H1 (cell line): ENCODE measurements around the gene OSBPL5. TPM values are rescaled to one million over a fixed set of nuclear protein-coding genes. Genes with fewer than 3 reads are reported as not detected.

Source experiments
- CTCF ChIA-PET: fragments of 300-600 bp; sonication (Branson Sonifier 250); formaldehyde crosslinking; loops from one replicate; lab custom pipeline; 2021; ENCODE audit not compliant: partially characterized antibody; lab: Charles Lee
- POLR2A ChIA-PET: fragments of 300-600 bp; sonication (Branson Sonifier 250); formaldehyde crosslinking; loops from one replicate; lab custom pipeline; 2021; ENCODE audit warnings: inconsistent platforms; ENCODE audit not compliant: partially characterized antibody; lab: Charles Lee
- DNase-seq, 2 experiments: peaks; one replicate each; pipeline versions ENCODE4 v3.0.0 to v3.0.0-alpha.2; 2010 to 2022; ENCODE audit warnings: low spot score in 2 of 2, low read depth in 1 of 2, mixed read lengths in 1 of 2
- FAIRE-seq: peaks from 2 replicates; lab custom pipeline; 2011; peaks lifted over from hg19 to GRCh38; lab: Jason Lieb, UNC
- H2AFZ ChIP-seq: 2 replicates; pipeline ENCODE4 v1.8.1; 2012; ENCODE audit warnings: low read length, inconsistent platforms
- H2AK5ac ChIP-seq: 2 replicates; pipeline ENCODE4 v1.6.1; 2013; ENCODE audit warnings: low read depth, low read length
- H2BK120ac ChIP-seq: replicated peaks from 2 replicates; pipeline ENCODE3; 2013; ENCODE audit warnings: low read depth, low read length, inconsistent platforms
- H2BK12ac ChIP-seq: 2 replicates; pipeline ENCODE4 v1.6.1; 2013; ENCODE audit warnings: low read depth, low read length
- H2BK15ac ChIP-seq: 2 replicates; pipeline ENCODE4 v1.6.1; 2013; ENCODE audit warnings: low read length
- H2BK20ac ChIP-seq: 2 replicates; pipeline ENCODE4 v1.6.1; 2013; ENCODE audit warnings: low read length
- H2BK5ac ChIP-seq: 2 replicates; pipeline ENCODE4 v1.6.1; 2013; ENCODE audit warnings: low read depth, low read length
- H3K14ac ChIP-seq: 2 replicates; pipeline ENCODE4 v1.6.1; 2013; ENCODE audit warnings: inconsistent platforms; ENCODE audit not compliant: insufficient read length
- H3K18ac ChIP-seq: 2 replicates; pipeline ENCODE4 v1.6.1; 2013; ENCODE audit warnings: low read length; ENCODE audit errors: extremely low read depth
- H3K23ac ChIP-seq: 2 replicates; pipeline ENCODE4 v1.6.1; 2013; ENCODE audit warnings: inconsistent platforms; ENCODE audit not compliant: insufficient read length
- H3K23me2 ChIP-seq: 2 replicates; pipeline ENCODE4 v1.6.1; 2013; ENCODE audit warnings: low read depth, low read length
- H3K27ac ChIP-seq: 2 replicates; pipeline ENCODE4 v1.6.1; 2011; ENCODE audit warnings: low read depth, low read length, inconsistent platforms
- H3K27me3 ChIP-seq, 4 experiments: replicated peaks in 1 of 4; 1 replicate in 1 of 4; 2 replicates in 3 of 4; pipeline versions ENCODE4 v1.6.1 to v1.8.1; 2011 to 2013; ENCODE audit warnings: low read length in 3 of 4, mild to moderate bottlenecking in 3 of 4, inconsistent platforms in 2 of 4, mixed read lengths in 2 of 4, moderate library complexity in 1 of 4; ENCODE audit not compliant: control insufficient read depth in 3 of 4, insufficient read depth in 3 of 4; ENCODE audit errors: extremely low read depth in 1 of 4
- H3K36me3 ChIP-seq, 4 experiments: 2 replicates each; pipeline versions ENCODE4 v1.6.1 to v1.8.1; 2011 to 2013; ENCODE audit warnings: mild to moderate bottlenecking in 4 of 4, low read length in 3 of 4, moderate library complexity in 2 of 4, control low read depth in 1 of 4, inconsistent platforms in 1 of 4; ENCODE audit not compliant: insufficient read depth in 4 of 4, control insufficient read depth in 2 of 4
- H3K4ac ChIP-seq: replicated peaks from 2 replicates; pipeline ENCODE3; 2013; ENCODE audit warnings: low read length, low read depth, mixed read lengths, inconsistent platforms; ENCODE audit not compliant: insufficient read length
- H3K4me1 ChIP-seq, 4 experiments: replicated peaks in 1 of 4; 1 replicate in 1 of 4; 2 replicates in 3 of 4; pipeline versions ENCODE4 v1.6.1 to v1.8.1; 2011 to 2013; ENCODE audit warnings: low read length in 3 of 4, inconsistent platforms in 2 of 4, mixed read lengths in 1 of 4; ENCODE audit not compliant: insufficient read depth in 4 of 4, control insufficient read depth in 3 of 4
- H3K4me2 ChIP-seq, 2 experiments: 2 replicates each; pipeline versions ENCODE4 v1.6.1 to v1.8.1; 2011 to 2013; ENCODE audit warnings: low read depth in 2 of 2, low read length in 2 of 2, control low read depth in 1 of 2, inconsistent platforms in 1 of 2, mild to moderate bottlenecking in 1 of 2; ENCODE audit not compliant: insufficient read depth in 1 of 2
- H3K4me3 ChIP-seq, 4 experiments: fragments of 200-600, 300-600 bp in 1 of 4; sonication (generic), shearing (Covaris generic), sonication (Bioruptor Twin) in 1 of 4; 2 replicates each; pipeline versions ENCODE4 v1.5.1 to v1.8.1; 2011 to 2016; ENCODE audit warnings: low read length in 4 of 4, low read depth in 3 of 4, control low read depth in 2 of 4, inconsistent platforms in 2 of 4, mild to moderate bottlenecking in 2 of 4, mixed read lengths in 1 of 4, moderate library complexity in 1 of 4; ENCODE audit not compliant: insufficient read depth in 2 of 4; ENCODE audit errors: extremely low read depth in 1 of 4
- H3K56ac ChIP-seq: replicated peaks from 2 replicates; pipeline ENCODE3; 2013; ENCODE audit warnings: low read depth, mild to moderate bottlenecking, mixed read lengths, low read length, inconsistent platforms; ENCODE audit not compliant: insufficient read length
- H3K79me1 ChIP-seq: 2 replicates; pipeline ENCODE4 v1.6.1; 2013; ENCODE audit warnings: low read depth, low read length, control low read depth
- H3K79me2 ChIP-seq, 2 experiments: 2 replicates each; pipeline versions ENCODE4 v1.6.1 to v1.8.1; 2012 to 2013; ENCODE audit warnings: low read length in 2 of 2, mild to moderate bottlenecking in 2 of 2, inconsistent platforms in 1 of 2; ENCODE audit not compliant: insufficient read depth in 2 of 2, control insufficient read depth in 1 of 2
- H3K9ac ChIP-seq, 4 experiments: replicated peaks in 1 of 4; 1 replicate in 1 of 4; 2 replicates in 3 of 4; pipeline versions ENCODE4 v1.6.1 to v1.8.1; 2011 to 2013; ENCODE audit warnings: low read depth in 3 of 4, low read length in 3 of 4, control low read depth in 2 of 4, mild to moderate bottlenecking in 2 of 4, moderate library complexity in 2 of 4, inconsistent platforms in 1 of 4; ENCODE audit errors: extremely low read depth in 1 of 4
- H3K9me3 ChIP-seq, 2 experiments: 2 replicates each; pipeline versions ENCODE4 v1.6.1 to v1.8.1; 2012 to 2013; ENCODE audit warnings: mild to moderate bottlenecking in 2 of 2, moderate library complexity in 2 of 2, control low read depth in 1 of 2, inconsistent platforms in 1 of 2, low read depth in 1 of 2, low read length in 1 of 2, mixed read lengths in 1 of 2; ENCODE audit not compliant: insufficient read depth in 2 of 2
- H4K20me1 ChIP-seq, 2 experiments: replicated peaks in 1 of 2; 2 replicates each; pipeline versions ENCODE3 to v1.8.1; 2011 to 2013; ENCODE audit warnings: inconsistent platforms in 2 of 2, low read length in 2 of 2, mild to moderate bottlenecking in 1 of 2; ENCODE audit not compliant: insufficient read depth in 2 of 2, control insufficient read depth in 1 of 2
- H4K5ac ChIP-seq: 2 replicates; pipeline ENCODE4 v1.6.1; 2013; ENCODE audit warnings: low read length, low read depth, mixed read lengths, inconsistent platforms; ENCODE audit not compliant: insufficient read length
- H4K8ac ChIP-seq: 2 replicates; pipeline ENCODE4 v1.8.0; 2013; ENCODE audit warnings: mild to moderate bottlenecking, moderate library complexity, low read length, inconsistent platforms; ENCODE audit not compliant: insufficient read depth; ENCODE audit errors: extremely low read depth
- H4K91ac ChIP-seq: replicated peaks from 2 replicates; pipeline ENCODE3; 2013; ENCODE audit warnings: low read length, mixed read lengths, inconsistent platforms; ENCODE audit not compliant: insufficient read length
- CBX5 ChIP-seq: fragments of 300-800, 300-1000 bp; sonication (generic); IDR thresholded peaks from 2 replicates; pipeline ENCODE4 v1.7.1; 2016; ENCODE audit warnings: antibody characterized with exemption, low read length, low read depth
- CREB1 ChIP-seq: IDR thresholded peaks from 2 replicates; pipeline ENCODE4 v1.6.1; 2012; ENCODE audit warnings: inconsistent platforms
- EGR1 ChIP-seq: IDR thresholded peaks from 2 replicates; pipeline ENCODE4 v1.6.1; 2011; ENCODE audit warnings: low read depth, low read length, borderline replicate concordance
- HDAC2 ChIP-seq, 2 experiments: fragments of 300-600 bp in 1 of 2; sonication (generic) in 1 of 2; IDR thresholded peaks; 2 replicates each; pipeline ENCODE4 v1.6.1; 2011 to 2012; ENCODE audit warnings: low read depth in 2 of 2, low read length in 2 of 2, mild to moderate bottlenecking in 2 of 2, moderate library complexity in 2 of 2, borderline replicate concordance in 1 of 2, inconsistent platforms in 1 of 2
- KDM4A ChIP-seq: IDR thresholded peaks from one replicate; pipeline ENCODE4 v1.7.1; 2012; ENCODE audit warnings: low read depth, mild to moderate bottlenecking, moderate library complexity, low read length, inconsistent platforms; ENCODE audit not compliant: severe bottlenecking
- NRF1 ChIP-seq: IDR thresholded peaks from 2 replicates; pipeline ENCODE4 v1.6.1; 2011; ENCODE audit warnings: mild to moderate bottlenecking, low read depth, low read length, improper control_type of control experiment
- PHF8 ChIP-seq: fragments of 200-600 bp; sonication (generic); conservative IDR thresholded peaks from 2 replicates; pipeline ENCODE4 v1.7.1; 2012; ENCODE audit warnings: low read depth, mild to moderate bottlenecking, inconsistent platforms, low read length, moderate library complexity
- POLR2AphosphoS5 ChIP-seq: IDR thresholded peaks from 2 replicates; pipeline ENCODE4 v1.6.1; 2011; ENCODE audit warnings: low read depth, low read length
- WGBS, 2 experiments: shearing (Covaris generic) in 1 of 2; methylation state at CpG; one replicate each; pipeline versions ENCODE4 v1.1.6 to v1.1.7; 2013 to 2015; ENCODE audit warnings: low lambda C conversion rate in 2 of 2, mixed read lengths in 2 of 2, inconsistent platforms in 1 of 2, low coverage in 1 of 2, missing lambda C conversion rate in 1 of 2; ENCODE audit not compliant: insufficient replicate concordance in 2 of 2, insufficient coverage in 1 of 2, insufficient read length in 1 of 2; ENCODE audit errors: extremely low coverage in 1 of 2, missing lambda C conversion rate in 1 of 2; 5-methylcytosine and 5-hydroxymethylcytosine counted together
- polyA plus RNA-seq, 7 experiments: library from polyadenylated mRNA; depleted of rRNA in 3 of 7; stranded (reverse) in 5 of 7; unstranded in 2 of 7; fragments of >200 nt in 5 of 7; fragments of 200-250 nt in 2 of 7; gene quantifications; 1 replicate in 5 of 7; 2 replicates in 1 of 7; 4 replicates in 1 of 7; pipeline versions ENCODE4 v1.2.1 to v1.2.3, GENCODE V29; 2011 to 2013; ENCODE audit warnings: missing spikeins in 2 of 7, mixed read lengths in 2 of 7
- total RNA-seq: library from RNA; stranded (reverse); fragmentation: NEBNext Ultra II Directional; extraction: Animal tissue kit (Norgen Biotek cat#: 25700); gene quantifications from 2 replicates; pipeline ENCODE4 v1.2.1, GENCODE V29; 2021
- TF ChIP-seq, protein P1 (sequence below), 3 experiments: IDR thresholded peaks; 1 replicate in 2 of 3; 2 replicates in 1 of 3; pipeline versions ENCODE4 v1.5.1 to v1.6.1; 2011; ENCODE audit warnings: low read length in 3 of 3, mild to moderate bottlenecking in 3 of 3, inconsistent platforms in 2 of 3, low read depth in 1 of 3, moderate library complexity in 1 of 3; ENCODE audit not compliant: insufficient read depth in 1 of 3; ENCODE audit errors: control extremely low read depth in 1 of 3

The OSBPL5 gene
- total and polyA plus RNA-seq, 2 of the 8 experiments (the other 6 are each of a cell fraction or from before 2014, with no cell fraction given), result 3.4 to 9.9 TPM

DNA sequence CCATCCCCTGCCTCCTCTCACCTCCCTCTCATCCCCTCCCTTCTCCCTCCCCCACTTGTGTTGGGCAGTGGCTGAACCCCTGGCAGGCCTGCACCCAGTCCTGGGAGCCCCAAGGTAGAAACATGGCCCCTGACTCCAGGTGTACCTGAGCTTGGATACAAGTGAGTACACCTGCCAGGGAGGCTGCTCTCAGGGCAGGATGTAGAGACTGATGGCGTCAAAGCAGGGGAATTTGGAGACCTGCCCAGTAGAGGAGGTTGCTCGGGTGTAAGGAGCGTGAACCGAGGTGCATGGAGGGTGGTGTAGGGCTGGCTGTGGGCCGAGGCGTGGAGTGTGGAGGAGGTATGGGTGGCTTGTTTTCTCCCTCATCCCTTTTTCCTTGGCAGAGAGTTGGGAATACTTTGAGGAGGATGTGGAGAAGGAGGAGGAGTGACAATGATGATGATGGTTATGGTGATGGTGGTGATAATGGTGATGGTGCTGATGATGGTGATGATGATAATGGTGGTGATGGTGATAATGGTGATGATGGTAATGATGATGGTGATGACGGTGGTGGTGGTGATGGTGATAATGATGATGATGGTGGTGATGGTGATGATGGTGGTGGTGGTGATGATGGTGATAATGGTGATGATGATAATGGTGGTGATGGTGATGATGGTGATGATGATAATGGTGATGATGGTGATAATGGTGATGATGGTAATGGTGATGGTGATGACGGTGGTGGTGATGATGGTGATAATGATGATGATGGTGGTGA is 41.2 kb upstream of the OSBPL5 start:
- H3K27me3 ChIP-seq, result peaks cover 10 to 42% (median 32%) of the 10 kb centered on the region in 4 experiments
- WGBS, 2 experiments, result 90% methylated on average over 8 of the region's 8 CpGs; no CpG with 5 or more reads in 1 of the 2 experiments
- no peak for TF ChIP-seq KDM4A
- TF ChIP-seq, protein P1, sequence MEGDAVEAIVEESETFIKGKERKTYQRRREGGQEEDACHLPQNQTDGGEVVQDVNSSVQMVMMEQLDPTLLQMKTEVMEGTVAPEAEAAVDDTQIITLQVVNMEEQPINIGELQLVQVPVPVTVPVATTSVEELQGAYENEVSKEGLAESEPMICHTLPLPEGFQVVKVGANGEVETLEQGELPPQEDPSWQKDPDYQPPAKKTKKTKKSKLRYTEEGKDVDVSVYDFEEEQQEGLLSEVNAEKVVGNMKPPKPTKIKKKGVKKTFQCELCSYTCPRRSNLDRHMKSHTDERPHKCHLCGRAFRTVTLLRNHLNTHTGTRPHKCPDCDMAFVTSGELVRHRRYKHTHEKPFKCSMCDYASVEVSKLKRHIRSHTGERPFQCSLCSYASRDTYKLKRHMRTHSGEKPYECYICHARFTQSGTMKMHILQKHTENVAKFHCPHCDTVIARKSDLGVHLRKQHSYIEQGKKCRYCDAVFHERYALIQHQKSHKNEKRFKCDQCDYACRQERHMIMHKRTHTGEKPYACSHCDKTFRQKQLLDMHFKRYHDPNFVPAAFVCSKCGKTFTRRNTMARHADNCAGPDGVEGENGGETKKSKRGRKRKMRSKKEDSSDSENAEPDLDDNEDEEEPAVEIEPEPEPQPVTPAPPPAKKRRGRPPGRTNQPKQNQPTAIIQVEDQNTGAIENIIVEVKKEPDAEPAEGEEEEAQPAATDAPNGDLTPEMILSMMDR (IDR thresholded peaks at IDR 0.05; ENCODE audit: control extremely low read depth in 1 of 3, insufficient read depth in 1 of 3, low read depth in 1 of 3, low read length in 3 of 3), result no peak
- TF ChIP-seq NRF1, result no peak
- TF ChIP-seq EGR1, result no peak
- no peak for TF ChIP-seq PHF8
- TF ChIP-seq CBX5, result no peak
- no peak for TF ChIP-seq CREB1
- no peak for TF ChIP-seq POLR2AphosphoS5
- no peak for TF ChIP-seq HDAC2 (IDR thresholded peaks at IDR 0.05; ENCODE audit: borderline replicate concordance in 1 of 2, low read depth in 2 of 2, low read length in 2 of 2)

More for the DNA sequence above, 41.2 kb upstream of the OSBPL5 start:
- Histone ChIP-seq H2BK12ac (0 out of 2 replicates have a peak overlapping the region, but pooled peaks have one; percentile 17), H3K27ac (no peak overlapping the region), H3K9ac (no peak overlapping the region), H3K36me3 (no peaks in the 10 kb centered on the region), H3K14ac (no peak overlapping the region), H2AK5ac (peak overlapping the region; percentile 46), H2AFZ (no peak overlapping the region), H4K8ac (no peak overlapping the region), H2BK15ac (peak overlapping the region; percentile 46; the same call in 1 of the 2 replicates), H3K4ac (no peak overlapping the region), H4K20me1 (peaks cover 0 to 10% of the 10 kb centered on the region in 2 experiments), H2BK20ac (0 out of 2 replicates have a peak overlapping the region, but pooled peaks have one; percentile 73), H3K23ac (no peak overlapping the region), H2BK120ac (no peak overlapping the region), H4K91ac (no peak overlapping the region), H3K79me2 (no peaks in the 10 kb centered on the region), H3K4me2 (no peak overlapping the region), H3K56ac (peak overlapping the region; percentile 93), H3K23me2 (peaks cover 19% of the 10 kb centered on the region), H3K9me3 (no peaks in the 10 kb centered on the region), H3K4me3 (no peak overlapping the region), H3K4me1 (peaks cover 0 to 4% (median under 1%) of the 10 kb centered on the region in 4 experiments; a peak in 6 of 7 replicates), H2BK5ac (no peak overlapping the region), H3K79me1 (no peaks in the 10 kb centered on the region), H3K18ac (peak overlapping the region; percentile 32), H4K5ac (no peak overlapping the region)
- DNase-seq (no peak), FAIRE-seq (no peak)
- ChIA-PET POLR2A (no interaction called here), CTCF (interaction anchor here (0.6 to 12.0 kb wide), 4 partner anchors 9 to 96 kb away, joined by 3 to 99 read pairs (median 6); no protein-coding TSS in a partner anchor)
